ENCODE data around the gene USP24.

DNA sequence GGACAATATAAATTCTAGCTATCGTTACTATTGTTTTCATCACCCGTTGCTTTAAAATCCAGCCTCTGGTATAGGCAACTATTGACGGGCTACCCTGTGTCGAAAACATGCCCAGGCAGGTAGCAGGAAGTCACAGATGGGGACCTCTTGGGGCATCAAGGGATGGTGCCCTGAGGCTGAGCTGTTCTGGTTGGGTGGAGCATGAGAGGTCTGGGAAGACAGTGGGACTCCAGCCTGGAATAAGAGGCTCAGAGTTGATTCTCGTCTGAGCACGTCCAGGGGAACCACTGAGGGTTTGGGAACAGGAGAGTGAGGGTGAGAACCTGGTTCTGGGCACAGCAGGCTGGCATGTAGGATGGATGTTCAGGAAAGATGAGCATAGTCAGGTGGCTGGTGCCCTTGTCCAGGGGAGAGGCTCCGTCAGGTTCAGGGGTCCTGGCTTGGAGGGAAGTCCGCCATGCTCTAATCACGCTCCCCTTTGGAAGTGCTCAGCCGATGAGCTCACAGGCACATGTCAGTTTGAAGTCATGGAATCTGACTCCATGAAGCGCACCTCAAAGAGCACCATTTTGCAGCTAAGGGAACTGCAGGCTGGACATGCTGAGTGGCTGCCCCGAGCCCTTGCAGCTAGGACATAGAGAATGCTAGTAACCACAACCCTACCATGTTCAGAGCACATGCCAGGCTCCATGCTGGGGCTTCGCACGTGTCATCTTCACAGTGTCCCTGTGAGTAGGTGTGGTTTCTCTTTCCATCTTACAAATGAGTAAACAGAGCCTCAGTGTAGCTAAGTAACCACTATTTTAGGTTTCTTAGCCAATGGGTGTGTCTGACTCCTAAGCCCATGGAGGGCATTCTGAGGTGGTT is 154.8 kb downstream of the USP24 start:
- TF ChIP-seq, protein P1, sequence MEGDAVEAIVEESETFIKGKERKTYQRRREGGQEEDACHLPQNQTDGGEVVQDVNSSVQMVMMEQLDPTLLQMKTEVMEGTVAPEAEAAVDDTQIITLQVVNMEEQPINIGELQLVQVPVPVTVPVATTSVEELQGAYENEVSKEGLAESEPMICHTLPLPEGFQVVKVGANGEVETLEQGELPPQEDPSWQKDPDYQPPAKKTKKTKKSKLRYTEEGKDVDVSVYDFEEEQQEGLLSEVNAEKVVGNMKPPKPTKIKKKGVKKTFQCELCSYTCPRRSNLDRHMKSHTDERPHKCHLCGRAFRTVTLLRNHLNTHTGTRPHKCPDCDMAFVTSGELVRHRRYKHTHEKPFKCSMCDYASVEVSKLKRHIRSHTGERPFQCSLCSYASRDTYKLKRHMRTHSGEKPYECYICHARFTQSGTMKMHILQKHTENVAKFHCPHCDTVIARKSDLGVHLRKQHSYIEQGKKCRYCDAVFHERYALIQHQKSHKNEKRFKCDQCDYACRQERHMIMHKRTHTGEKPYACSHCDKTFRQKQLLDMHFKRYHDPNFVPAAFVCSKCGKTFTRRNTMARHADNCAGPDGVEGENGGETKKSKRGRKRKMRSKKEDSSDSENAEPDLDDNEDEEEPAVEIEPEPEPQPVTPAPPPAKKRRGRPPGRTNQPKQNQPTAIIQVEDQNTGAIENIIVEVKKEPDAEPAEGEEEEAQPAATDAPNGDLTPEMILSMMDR (conservative IDR thresholded peaks at IDR 0.05; ENCODE audit: low read depth, low read length) = no peak
- no peak for TF ChIP-seq EZH2 (IDR thresholded peaks at IDR 0.05; ENCODE audit: borderline replicate concordance, low read depth, low read length, poor library complexity, severe bottlenecking)
